Measurements from ENCODE around the gene NXPH1.
"Not testable (repeated sequence)": the region's sequence is repeated elsewhere in the genome, so short reads cannot be mapped to it uniquely, and the experiment has no call there.

GRCh38 chr7:8731756-8732155, 298.3 kb downstream of the NXPH1 start:
- TF ChIP-seq MXI1 (conservative IDR thresholded peaks at IDR 0.05; ENCODE audit: poor library complexity, severe bottlenecking); CTCF (IDR thresholded peaks at IDR 0.05; ENCODE audit: poor library complexity, severe bottlenecking); SMC3 (conservative IDR thresholded peaks at IDR 0.05; ENCODE audit: poor library complexity); TAF1 (IDR thresholded peaks at IDR 0.05; ENCODE audit: low read depth); POLR2AphosphoS5 (IDR thresholded peaks at IDR 0.05); EZH2 (IDR thresholded peaks at IDR 0.05; ENCODE audit: borderline replicate concordance, insufficient read depth, low read length, poor library complexity, severe bottlenecking); RAD21 (conservative IDR thresholded peaks at IDR 0.05); REST (IDR thresholded peaks at IDR 0.05; ENCODE audit: borderline replicate concordance): not testable (repeated sequence)

All from neural cell (in vitro differentiated cells).